Fibroblast of villous mesenchyme (primary cell): ENCODE results near the gene SH2D4B. TPM values are rescaled to one million over a fixed set of nuclear protein-coding genes. Genes with fewer than 3 reads are reported as not detected.
"Not testable (repeated sequence)": the region's sequence is repeated elsewhere in the genome, so short reads cannot be mapped to it uniquely, and the experiment has no call there.

ENCODE experiments used
- DNase-seq: peaks from one replicate; pipeline ENCODE4 v3.0.0-alpha.2; 2010; ENCODE audit warnings: low read depth
- H3K4me3 ChIP-seq: 2 replicates; pipeline ENCODE4 v1.5.1; 2011; ENCODE audit warnings: low read depth, mild to moderate bottlenecking, low read length
- total RNA-seq: library from RNA; depleted of rRNA; stranded (reverse); fragments of >200 nt; gene quantifications from 2 replicates; pipeline ENCODE4 v1.2.3, GENCODE V29; 2012
- TF ChIP-seq, protein P1 (sequence below): IDR thresholded peaks from 2 replicates; pipeline ENCODE4 v1.5.1; 2012; ENCODE audit warnings: low read depth, mild to moderate bottlenecking, low read length; ENCODE audit not compliant: insufficient read depth

Gene SH2D4B
- total RNA-seq, 1 donor = not detected

- no peak overlapping the region for H3K4me3 ChIP-seq
- DNase-seq = no peak
- TF ChIP-seq, protein P1, sequence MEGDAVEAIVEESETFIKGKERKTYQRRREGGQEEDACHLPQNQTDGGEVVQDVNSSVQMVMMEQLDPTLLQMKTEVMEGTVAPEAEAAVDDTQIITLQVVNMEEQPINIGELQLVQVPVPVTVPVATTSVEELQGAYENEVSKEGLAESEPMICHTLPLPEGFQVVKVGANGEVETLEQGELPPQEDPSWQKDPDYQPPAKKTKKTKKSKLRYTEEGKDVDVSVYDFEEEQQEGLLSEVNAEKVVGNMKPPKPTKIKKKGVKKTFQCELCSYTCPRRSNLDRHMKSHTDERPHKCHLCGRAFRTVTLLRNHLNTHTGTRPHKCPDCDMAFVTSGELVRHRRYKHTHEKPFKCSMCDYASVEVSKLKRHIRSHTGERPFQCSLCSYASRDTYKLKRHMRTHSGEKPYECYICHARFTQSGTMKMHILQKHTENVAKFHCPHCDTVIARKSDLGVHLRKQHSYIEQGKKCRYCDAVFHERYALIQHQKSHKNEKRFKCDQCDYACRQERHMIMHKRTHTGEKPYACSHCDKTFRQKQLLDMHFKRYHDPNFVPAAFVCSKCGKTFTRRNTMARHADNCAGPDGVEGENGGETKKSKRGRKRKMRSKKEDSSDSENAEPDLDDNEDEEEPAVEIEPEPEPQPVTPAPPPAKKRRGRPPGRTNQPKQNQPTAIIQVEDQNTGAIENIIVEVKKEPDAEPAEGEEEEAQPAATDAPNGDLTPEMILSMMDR = no peak
Measured at GRCh38 chr10:80530816-80531215, 6.9 kb upstream of the SH2D4B start.

DNA sequence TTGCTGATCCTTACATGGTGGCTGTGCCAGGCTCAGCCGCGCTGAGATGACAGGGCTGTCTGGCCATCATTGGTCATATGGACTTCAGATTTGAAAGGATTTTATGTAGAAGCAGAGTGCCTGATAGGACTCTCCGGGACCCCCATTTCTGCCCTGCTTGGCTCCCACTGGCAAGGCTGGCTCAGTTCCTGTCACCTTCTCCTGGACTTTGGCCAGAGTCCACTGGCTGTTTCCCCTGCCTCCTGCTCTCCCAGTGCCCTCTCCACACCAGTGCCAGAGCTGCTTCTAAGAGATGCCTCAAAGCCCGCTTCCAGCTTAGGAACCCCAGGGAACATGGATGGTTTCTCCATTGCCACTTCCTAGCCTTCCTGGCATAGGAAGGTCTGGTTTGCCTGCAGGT is 5.1 kb upstream of the SH2D4B start:
- TF ChIP-seq, protein P1 = no peak
- DNase-seq = no peak
- H3K4me3 ChIP-seq = no peak overlapping the region

DNA sequence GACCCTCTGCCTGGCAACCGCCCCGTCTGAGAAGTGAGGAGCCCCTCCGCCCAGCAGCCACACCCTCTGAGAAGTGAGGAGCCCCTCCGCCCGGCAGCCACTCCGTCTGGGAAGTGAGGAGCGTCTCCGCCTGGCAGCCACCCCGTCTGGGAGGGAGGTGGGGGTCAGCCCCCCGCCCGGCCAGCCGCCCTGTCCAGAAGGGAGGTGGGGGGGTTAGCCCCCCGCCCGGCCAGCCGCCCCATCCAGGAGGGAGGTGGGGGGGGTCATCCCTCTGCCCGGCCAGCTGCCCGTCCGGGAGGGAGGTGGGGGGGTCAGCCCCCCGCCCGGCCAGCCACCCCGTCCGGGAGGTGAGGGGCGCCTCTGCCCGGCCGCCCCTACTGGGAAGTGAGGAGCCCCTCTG is 3.6 kb upstream of the SH2D4B start:
- DNase-seq, H3K4me3 ChIP-seq: not testable (repeated sequence)

DNA sequence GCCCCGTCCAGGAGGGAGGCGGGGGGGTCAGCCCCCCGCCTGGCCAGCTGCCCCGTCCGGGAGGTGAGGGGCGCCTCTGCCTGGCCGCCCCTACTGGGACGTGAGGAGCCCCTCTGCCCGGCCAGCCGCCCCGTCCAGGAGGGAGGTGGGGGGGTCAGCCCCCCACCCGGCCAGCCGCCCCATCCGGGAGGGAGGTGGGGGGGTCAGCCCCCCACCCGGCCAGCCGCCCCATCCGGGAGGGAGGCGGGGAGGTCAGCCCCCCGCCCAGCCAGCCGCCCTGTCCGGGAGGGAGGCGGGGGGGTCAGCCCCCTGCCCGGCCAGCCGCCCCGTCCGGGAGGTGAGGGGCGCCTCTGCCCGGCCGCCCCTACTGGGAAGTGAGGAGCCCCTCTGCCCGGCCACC is 3.1 kb upstream of the SH2D4B start:
- not testable (repeated sequence) for H3K4me3 ChIP-seq, DNase-seq

DNA sequence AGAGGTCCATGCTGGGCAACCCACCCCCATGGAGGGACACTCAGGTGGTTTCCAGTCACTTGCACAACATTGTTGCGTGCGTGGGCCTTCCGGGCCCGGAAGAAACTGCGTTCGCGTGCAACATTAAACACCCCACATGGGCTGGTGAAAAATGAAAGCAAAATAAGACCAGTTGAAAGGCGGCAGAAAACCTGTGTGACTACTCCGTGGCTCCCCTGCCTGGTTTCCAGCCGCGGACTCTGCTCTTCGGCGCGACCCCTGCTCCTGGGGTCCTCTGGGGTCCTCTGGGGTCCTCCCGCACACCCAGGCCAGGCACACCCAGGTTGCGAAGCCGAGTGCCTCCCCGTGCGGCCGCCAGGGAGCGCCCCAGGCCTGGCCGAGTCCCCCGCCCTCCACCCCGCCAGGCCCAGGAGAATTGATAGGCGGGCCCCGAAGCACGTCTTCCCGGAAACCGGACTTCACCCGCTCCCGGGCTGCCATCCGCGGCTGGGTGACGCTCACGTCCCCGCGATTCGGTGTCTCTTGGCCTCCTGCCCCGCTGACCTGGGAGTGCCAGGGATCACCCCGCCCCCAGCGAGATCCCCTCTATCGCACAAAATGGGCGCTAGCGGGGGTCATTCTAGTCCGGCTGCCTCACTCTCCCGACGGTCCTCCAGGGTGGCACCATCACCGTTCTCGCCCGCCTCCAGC is 1.9 kb upstream of the SH2D4B start:
- peak; percentile 50 for DNase-seq

DNA sequence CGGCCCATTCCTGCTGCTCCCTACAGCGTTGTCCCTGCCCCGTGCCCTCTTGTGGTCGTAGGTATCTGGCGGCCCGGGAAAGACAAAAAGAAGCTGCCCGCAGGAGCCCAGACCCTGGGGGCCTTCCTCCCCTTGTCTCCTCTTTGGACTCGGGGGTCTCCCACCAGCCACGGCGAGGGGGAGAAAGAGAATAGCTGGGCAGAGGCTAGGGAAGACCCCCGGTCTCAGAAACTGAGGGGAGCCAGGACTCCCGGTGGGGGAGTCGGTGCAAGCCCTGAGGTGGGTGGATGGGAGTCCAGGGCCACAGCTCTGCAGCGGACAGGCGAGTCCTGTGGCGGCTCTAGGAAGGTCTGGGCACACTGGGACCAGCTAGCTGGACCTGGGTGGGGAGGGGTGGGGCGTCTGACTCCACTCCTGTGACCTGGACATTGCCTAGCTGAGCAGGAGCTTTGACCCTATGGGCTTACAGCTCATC is 1.3 kb upstream of the SH2D4B start:
- H3K4me3 ChIP-seq = peak overlapping the region; percentile 56
- DNase-seq = no peak
- TF ChIP-seq, protein P1 = no peak

More for the DNA sequence above, 1.9 kb upstream of the SH2D4B start:
- peak overlapping the region; percentile 56 for H3K4me3 ChIP-seq
- TF ChIP-seq, protein P1 = peak; percentile 66

GRCh38 chr10:80537086-80537735 is 491 bp upstream of the SH2D4B start:
- peak; percentile 9 for DNase-seq
- no peak overlapping the region for H3K4me3 ChIP-seq
- TF ChIP-seq, protein P1 = no peak
